Astrocyte (in vitro differentiated cells and primary cell): ENCODE data around the gene SMLR1. TPM values are rescaled to one million over a fixed set of nuclear protein-coding genes. Genes with fewer than 3 reads are reported as not detected.

Experiments used
- DNase-seq: peaks from one replicate; pipeline ENCODE4 v3.0.0-alpha.2; 2010; ENCODE audit warnings: low read depth
- FAIRE-seq: peaks from 2 replicates; lab custom pipeline; 2011; peaks lifted over from hg19 to GRCh38; lab: Jason Lieb, UNC
- H2AFZ ChIP-seq: 2 replicates; pipeline ENCODE4 v1.6.0; 2012; ENCODE audit warnings: low read depth, low read length, inconsistent platforms
- H3K27ac ChIP-seq: 2 replicates; pipeline ENCODE4 v1.5.1; 2011; ENCODE audit warnings: low read depth, low read length, inconsistent platforms
- H3K27me3 ChIP-seq: 2 replicates; pipeline ENCODE4 v1.6.0; 2011; ENCODE audit warnings: low read length, inconsistent platforms; ENCODE audit not compliant: insufficient read depth
- H3K36me3 ChIP-seq: 2 replicates; pipeline ENCODE4 v1.5.1; 2011; ENCODE audit warnings: low read length, inconsistent platforms; ENCODE audit not compliant: insufficient read depth
- H3K4me1 ChIP-seq: 2 replicates; pipeline ENCODE4 v1.5.1; 2011; ENCODE audit warnings: low read length, inconsistent platforms; ENCODE audit not compliant: insufficient read depth
- H3K4me2 ChIP-seq: 2 replicates; pipeline ENCODE4 v1.6.0; 2012; ENCODE audit warnings: low read length, inconsistent platforms
- H3K4me3 ChIP-seq: 2 replicates; pipeline ENCODE4 v1.5.1; 2011; ENCODE audit warnings: low read depth, mild to moderate bottlenecking, low read length, inconsistent platforms; ENCODE audit not compliant: insufficient read depth
- H3K79me2 ChIP-seq: 2 replicates; pipeline ENCODE4 v1.6.0; 2012; ENCODE audit warnings: mild to moderate bottlenecking, low read length, inconsistent platforms; ENCODE audit not compliant: insufficient read depth
- H3K9ac ChIP-seq: 2 replicates; pipeline ENCODE4 v1.6.0; 2012; ENCODE audit warnings: mild to moderate bottlenecking, low read length, inconsistent platforms
- H3K9me3 ChIP-seq: 2 replicates; pipeline ENCODE4 v1.5.1; 2012; ENCODE audit warnings: low read depth, mild to moderate bottlenecking, low read length, inconsistent platforms; ENCODE audit not compliant: insufficient read depth
- H4K20me1 ChIP-seq: 2 replicates; pipeline ENCODE4 v1.6.0; 2012; ENCODE audit warnings: low read length, inconsistent platforms; ENCODE audit not compliant: insufficient read depth
- H3K27ac Mint-ChIP-seq: one replicate; pipeline ENCODE4 v1.8.0; 2021; ENCODE audit warnings: mild to moderate bottlenecking, mixed read lengths; ENCODE audit not compliant: unreplicated experiment
- H3K27me3 Mint-ChIP-seq: one replicate; pipeline ENCODE4 v1.8.0; 2021; ENCODE audit warnings: low read depth, mixed read lengths; ENCODE audit not compliant: unreplicated experiment
- H3K36me3 Mint-ChIP-seq: one replicate; pipeline ENCODE4 v1.8.0; 2021; ENCODE audit warnings: low read depth, mixed read lengths; ENCODE audit not compliant: unreplicated experiment
- H3K4me1 Mint-ChIP-seq: one replicate; pipeline ENCODE4 v1.8.0; 2021; ENCODE audit warnings: low read depth, mixed read lengths; ENCODE audit not compliant: unreplicated experiment
- H3K4me3 Mint-ChIP-seq: one replicate; pipeline ENCODE4 v1.8.0; 2021; ENCODE audit warnings: mild to moderate bottlenecking, moderate library complexity, mixed read lengths; ENCODE audit not compliant: unreplicated experiment
- H3K9me3 Mint-ChIP-seq: one replicate; pipeline ENCODE4 v1.8.0; 2021; ENCODE audit warnings: mild to moderate bottlenecking, mixed read lengths; ENCODE audit not compliant: unreplicated experiment
- EZH2 ChIP-seq: IDR thresholded peaks from 2 replicates; pipeline ENCODE4 v1.6.1; 2012; ENCODE audit warnings: mild to moderate bottlenecking, low read length, inconsistent platforms; ENCODE audit not compliant: insufficient read depth
- total RNA-seq: library from RNA; stranded (reverse); gene quantifications from 2 replicates; pipeline ENCODE4 v1.2.1, GENCODE V29; 2021
- TF ChIP-seq, protein P1 (sequence below): IDR thresholded peaks from 2 replicates; pipeline ENCODE4 v1.5.1; 2011; ENCODE audit warnings: low read depth, mild to moderate bottlenecking, inconsistent platforms, low read length, moderate library complexity; ENCODE audit not compliant: insufficient read depth

Gene SMLR1
- total RNA-seq, 1 donor from 2014 or later, result not detected

DNA sequence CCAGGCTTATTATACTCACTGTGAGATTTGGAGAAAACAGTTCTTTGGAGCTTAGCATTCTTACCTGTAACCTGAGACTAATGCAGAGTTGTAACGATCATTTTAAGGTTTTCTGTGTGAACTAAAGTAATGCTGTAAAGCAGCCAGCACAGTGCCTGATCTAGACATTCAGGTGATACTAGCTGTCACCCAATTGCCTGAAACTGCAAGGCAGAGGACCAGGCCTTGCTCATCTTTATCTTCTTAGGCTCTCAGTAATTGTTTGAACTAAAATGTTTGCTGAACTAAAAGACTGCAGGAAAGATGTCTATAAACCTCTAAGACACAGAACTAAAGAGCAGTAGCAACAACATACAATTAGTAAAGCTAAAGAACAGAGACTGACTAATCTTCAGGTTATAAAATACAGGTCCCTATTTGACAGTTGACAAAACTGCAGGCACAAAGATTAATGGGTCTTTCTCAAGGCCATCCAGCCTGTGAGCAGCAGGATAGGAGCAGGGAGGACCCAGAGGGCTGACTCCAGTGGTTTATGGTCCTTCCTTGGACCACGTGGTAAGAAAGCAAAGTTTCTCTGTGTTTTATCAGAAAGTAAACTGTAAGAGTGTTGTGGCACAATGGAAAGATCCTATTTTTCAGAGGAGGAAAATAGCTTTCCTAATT is 31.4 kb downstream of the SMLR1 start:
- no peak overlapping the region for H3K27ac ChIP-seq
- H2AFZ ChIP-seq, result no peak overlapping the region
- H3K4me3 ChIP-seq, result no peak overlapping the region
- no peaks in the 10 kb centered on the region for H4K20me1 ChIP-seq
- H3K27me3 ChIP-seq, result no peaks in the 10 kb centered on the region
- no peaks in the 10 kb centered on the region for H3K36me3 Mint-ChIP-seq
- H3K9ac ChIP-seq, result no peak overlapping the region
- no peaks in the 10 kb centered on the region for H3K9me3 ChIP-seq
- H3K9me3 Mint-ChIP-seq, result peaks cover 3% of the 10 kb centered on the region
- no peak overlapping the region for H3K4me2 ChIP-seq
- DNase-seq (no peak), FAIRE-seq (no peak)
- peaks cover 5% of the 10 kb centered on the region for H3K4me1 ChIP-seq
- no peak overlapping the region for H3K4me3 Mint-ChIP-seq
- no peaks in the 10 kb centered on the region for H3K27me3 Mint-ChIP-seq
- H3K4me1 Mint-ChIP-seq, result peaks cover 18% of the 10 kb centered on the region
- H3K79me2 ChIP-seq, result no peaks in the 10 kb centered on the region
- no peaks in the 10 kb centered on the region for H3K36me3 ChIP-seq
- TF ChIP-seq, protein P1, sequence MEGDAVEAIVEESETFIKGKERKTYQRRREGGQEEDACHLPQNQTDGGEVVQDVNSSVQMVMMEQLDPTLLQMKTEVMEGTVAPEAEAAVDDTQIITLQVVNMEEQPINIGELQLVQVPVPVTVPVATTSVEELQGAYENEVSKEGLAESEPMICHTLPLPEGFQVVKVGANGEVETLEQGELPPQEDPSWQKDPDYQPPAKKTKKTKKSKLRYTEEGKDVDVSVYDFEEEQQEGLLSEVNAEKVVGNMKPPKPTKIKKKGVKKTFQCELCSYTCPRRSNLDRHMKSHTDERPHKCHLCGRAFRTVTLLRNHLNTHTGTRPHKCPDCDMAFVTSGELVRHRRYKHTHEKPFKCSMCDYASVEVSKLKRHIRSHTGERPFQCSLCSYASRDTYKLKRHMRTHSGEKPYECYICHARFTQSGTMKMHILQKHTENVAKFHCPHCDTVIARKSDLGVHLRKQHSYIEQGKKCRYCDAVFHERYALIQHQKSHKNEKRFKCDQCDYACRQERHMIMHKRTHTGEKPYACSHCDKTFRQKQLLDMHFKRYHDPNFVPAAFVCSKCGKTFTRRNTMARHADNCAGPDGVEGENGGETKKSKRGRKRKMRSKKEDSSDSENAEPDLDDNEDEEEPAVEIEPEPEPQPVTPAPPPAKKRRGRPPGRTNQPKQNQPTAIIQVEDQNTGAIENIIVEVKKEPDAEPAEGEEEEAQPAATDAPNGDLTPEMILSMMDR, result no peak
- TF ChIP-seq EZH2, result no peak
- no peak overlapping the region for H3K27ac Mint-ChIP-seq

DNA sequence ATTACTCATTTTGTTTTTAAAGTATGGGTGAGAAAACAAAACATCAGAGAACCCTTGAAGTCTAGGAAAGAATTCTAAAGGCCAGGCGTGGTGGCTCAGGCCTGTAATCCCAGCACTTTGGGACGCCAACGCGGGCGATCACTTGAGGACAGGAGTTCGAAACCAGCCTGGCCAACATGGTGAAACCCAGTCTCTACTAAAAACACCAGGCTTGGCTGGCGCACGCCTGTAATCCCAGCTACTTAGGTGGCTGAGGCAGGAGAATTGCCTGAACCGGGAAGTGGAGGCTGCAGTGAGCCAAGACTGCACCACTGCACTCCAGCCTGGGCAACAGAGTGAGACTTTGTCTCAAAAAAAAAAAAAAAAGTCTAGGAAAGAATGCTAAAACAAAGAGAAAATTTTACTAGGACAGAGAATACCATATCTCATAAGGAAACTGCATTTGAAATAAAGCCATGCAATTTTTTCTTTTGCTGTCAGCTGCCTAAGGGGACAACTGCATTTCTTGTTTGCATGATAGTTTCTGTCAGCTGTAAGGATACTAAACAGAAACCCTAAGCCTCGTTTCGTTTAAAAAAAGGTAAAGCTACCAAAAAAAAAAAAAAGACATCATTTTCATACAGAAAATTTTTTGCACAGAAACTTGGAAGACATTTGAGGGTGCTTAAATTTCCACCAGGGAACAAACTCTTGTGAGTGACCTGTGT is 32.1 kb downstream of the SMLR1 start:
- Histone ChIP-seq H3K4me1 (no peaks in the 10 kb centered on the region), H3K79me2 (no peaks in the 10 kb centered on the region), H3K4me3 (no peak overlapping the region), H3K4me2 (no peak overlapping the region), H3K27me3 (no peaks in the 10 kb centered on the region), H3K27ac (no peak overlapping the region), H3K9ac (no peak overlapping the region), H2AFZ (no peak overlapping the region), H4K20me1 (no peaks in the 10 kb centered on the region), H3K9me3 (no peaks in the 10 kb centered on the region), H3K36me3 (no peaks in the 10 kb centered on the region)
- FAIRE-seq (no peak), DNase-seq (no peak)
- Mint-ChIP-seq H3K27me3 (no peaks in the 10 kb centered on the region), H3K36me3 (no peaks in the 10 kb centered on the region), H3K4me1 (peaks cover 11% of the 10 kb centered on the region), H3K4me3 (no peak overlapping the region), H3K27ac (no peak overlapping the region), H3K9me3 (peaks cover 3% of the 10 kb centered on the region)
- TF ChIP-seq, protein P1, result no peak
- no peak for TF ChIP-seq EZH2

DNA sequence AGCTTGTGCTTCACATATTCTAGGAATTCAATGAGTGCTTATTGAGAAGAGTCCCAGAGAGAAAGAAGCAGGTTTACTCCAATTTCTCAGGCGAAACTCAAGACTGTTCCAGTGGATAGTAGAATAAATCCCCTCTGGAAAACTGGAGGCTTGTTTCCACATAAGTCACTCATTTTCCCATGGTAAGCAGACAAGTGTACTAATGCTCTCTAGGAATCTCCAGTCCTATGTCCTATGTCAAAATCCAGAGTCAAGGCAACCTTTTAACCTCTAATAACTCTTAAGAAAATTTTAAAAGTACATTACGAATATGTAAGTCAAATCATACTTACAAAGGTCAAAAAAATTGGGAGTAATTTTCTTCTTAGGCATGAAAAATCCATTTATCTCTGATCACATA is 35.2 kb downstream of the SMLR1 start:
- Mint-ChIP-seq H3K4me3 (no peak overlapping the region), H3K4me1 (peaks cover 9% of the 10 kb centered on the region), H3K27ac (no peak overlapping the region), H3K27me3 (no peaks in the 10 kb centered on the region), H3K36me3 (no peaks in the 10 kb centered on the region), H3K9me3 (peaks cover 3% of the 10 kb centered on the region)
- Histone ChIP-seq H3K79me2 (no peaks in the 10 kb centered on the region), H3K27me3 (no peaks in the 10 kb centered on the region), H3K4me1 (no peaks in the 10 kb centered on the region), H2AFZ (no peak overlapping the region), H3K9me3 (no peaks in the 10 kb centered on the region), H3K4me2 (no peak overlapping the region), H3K27ac (no peak overlapping the region), H3K9ac (no peak overlapping the region), H3K4me3 (no peak overlapping the region), H3K36me3 (no peaks in the 10 kb centered on the region), H4K20me1 (no peaks in the 10 kb centered on the region)
- DNase-seq (no peak), FAIRE-seq (no peak)
- TF ChIP-seq EZH2, result no peak
- TF ChIP-seq, protein P1, result no peak
